IMR-90 (cell line): ENCODE measurements around the gene MBTPS1. TPM values are rescaled to one million over a fixed set of nuclear protein-coding genes. Genes with fewer than 3 reads are reported as not detected.

Source experiments
- ATAC-seq: fragments of 200-7000 bp; cut with Tn5 transposase; 2 replicates; pipeline ENCODE4 v1.9.1; 2020; ENCODE audit warnings: low read depth, mild to moderate bottlenecking, moderate library complexity
- BruUV-seq: library from RNA; stranded (reverse); fragments of 400-500 nt; replicated peaks from 2 replicates; lab custom pipeline; 2021; lab: Mats Ljungman, UMichigan
- CTCF ChIA-PET: fragments of 300-600 bp; formaldehyde crosslinking; extraction: SDS; loops from one replicate; lab custom pipeline; 2021; ENCODE audit warnings: antibody characterized with exemption; lab: Yijun Ruan, JAX
- POLR2A ChIA-PET: fragments of 300-600 bp; sonication (Branson Sonifier 250); formaldehyde crosslinking; loops from one replicate; lab custom pipeline; 2022; ENCODE audit warnings: antibody characterized with exemption; ENCODE audit not compliant: unreplicated experiment; lab: Charles Lee
- DNase-seq: peaks from one replicate; pipeline ENCODE4 v3.0.0; 2013
- H2AFZ ChIP-seq: replicated peaks from 2 replicates; pipeline ENCODE3; 2013; ENCODE audit warnings: low read length, mild to moderate bottlenecking; ENCODE audit not compliant: poor library complexity
- H2AK5ac ChIP-seq: 2 replicates; pipeline ENCODE4 v1.6.1; 2013; ENCODE audit warnings: low read depth, low read length, inconsistent platforms
- H2AK9ac ChIP-seq: replicated peaks from 2 replicates; pipeline ENCODE3; 2013; ENCODE audit warnings: mild to moderate bottlenecking, low read depth, low read length, moderate library complexity; ENCODE audit not compliant: poor library complexity
- H2BK120ac ChIP-seq: 2 replicates; pipeline ENCODE4 v1.6.1; 2013; ENCODE audit warnings: low read depth, low read length, inconsistent platforms
- H2BK15ac ChIP-seq: 3 replicates; pipeline ENCODE4 v1.6.1; 2013; ENCODE audit warnings: low read depth, low read length, inconsistent platforms
- H2BK20ac ChIP-seq: 2 replicates; pipeline ENCODE4 v1.6.1; 2013; ENCODE audit warnings: low read depth, mild to moderate bottlenecking, inconsistent platforms, low read length, moderate library complexity
- H2BK5ac ChIP-seq: 2 replicates; pipeline ENCODE4 v1.6.1; 2013; ENCODE audit warnings: mild to moderate bottlenecking, low read depth, low read length, inconsistent platforms; ENCODE audit not compliant: poor library complexity, severe bottlenecking
- H3K14ac ChIP-seq: replicated peaks from 2 replicates; pipeline ENCODE4 v1.6.1; 2013; ENCODE audit warnings: low read depth, low read length, inconsistent platforms
- H3K18ac ChIP-seq: 2 replicates; pipeline ENCODE4 v1.6.1; 2013; ENCODE audit warnings: low read depth, low read length, control low read depth
- H3K23ac ChIP-seq: 2 replicates; pipeline ENCODE4 v1.6.1; 2013; ENCODE audit warnings: low read depth, low read length, inconsistent platforms
- H3K27ac ChIP-seq: 2 replicates; pipeline ENCODE4 v1.5.1; 2013; ENCODE audit warnings: mild to moderate bottlenecking, control low read depth, low read length; ENCODE audit not compliant: insufficient read depth
- H3K27me3 ChIP-seq: 2 replicates; pipeline ENCODE4 v1.6.1; 2013; ENCODE audit warnings: low read length; ENCODE audit not compliant: control insufficient read depth, insufficient read depth
- H3K36me3 ChIP-seq: 2 replicates; pipeline ENCODE4 v1.6.1; 2013; ENCODE audit warnings: low read length, mixed read lengths; ENCODE audit not compliant: control insufficient read depth, insufficient read depth
- H3K4ac ChIP-seq: 2 replicates; pipeline ENCODE4 v1.6.1; 2013; ENCODE audit warnings: low read depth, low read length, inconsistent platforms
- H3K4me1 ChIP-seq: 2 replicates; pipeline ENCODE4 v1.6.1; 2013; ENCODE audit warnings: low read length, mixed read lengths; ENCODE audit not compliant: control insufficient read depth, insufficient read depth
- H3K4me2 ChIP-seq: 2 replicates; pipeline ENCODE4 v1.6.1; 2013; ENCODE audit warnings: low read depth, mild to moderate bottlenecking, control low read depth, low read length, moderate library complexity
- H3K4me3 ChIP-seq: 2 replicates; pipeline ENCODE4 v1.5.1; 2013; ENCODE audit warnings: low read depth, mild to moderate bottlenecking, control low read depth, low read length, moderate library complexity; ENCODE audit not compliant: insufficient read depth
- H3K56ac ChIP-seq: 2 replicates; pipeline ENCODE4 v1.6.1; 2013; ENCODE audit warnings: low read length, inconsistent platforms; ENCODE audit not compliant: insufficient read depth; ENCODE audit errors: extremely low read depth
- H3K79me1 ChIP-seq, 2 experiments: 2 replicates each; pipeline ENCODE4 v1.6.1; 2013; ENCODE audit warnings: low read length in 2 of 2, inconsistent platforms in 1 of 2, low read depth in 1 of 2
- H3K9ac ChIP-seq: 2 replicates; pipeline ENCODE4 v1.6.1; 2013; ENCODE audit warnings: low read depth, low read length, control low read depth
- H3K9me1 ChIP-seq: 2 replicates; pipeline ENCODE4 v1.6.1; 2013; ENCODE audit warnings: low read length, inconsistent platforms; ENCODE audit not compliant: insufficient read depth
- H3K9me3 ChIP-seq: 2 replicates; pipeline ENCODE4 v1.6.1; 2013; ENCODE audit warnings: low read length; ENCODE audit not compliant: control insufficient read depth, insufficient read depth
- H4K20me1 ChIP-seq: 2 replicates; pipeline ENCODE4 v1.6.1; 2013; ENCODE audit warnings: low read length, inconsistent platforms; ENCODE audit not compliant: insufficient read depth
- H4K5ac ChIP-seq: 2 replicates; pipeline ENCODE4 v1.6.1; 2013; ENCODE audit warnings: mild to moderate bottlenecking, low read depth, low read length, control low read depth
- H4K8ac ChIP-seq, 2 experiments: 2 replicates each; pipeline ENCODE4 v1.6.1; 2013; ENCODE audit warnings: low read depth in 2 of 2, low read length in 2 of 2, control low read depth in 1 of 2, inconsistent platforms in 1 of 2
- H4K91ac ChIP-seq: 2 replicates; pipeline ENCODE4 v1.6.1; 2013; ENCODE audit warnings: low read depth, low read length, inconsistent platforms; ENCODE audit not compliant: insufficient read depth
- BHLHE40 ChIP-seq: fragments of 150-350 bp; IDR thresholded peaks from 2 replicates; pipeline ENCODE4 v1.6.1; 2016; ENCODE audit warnings: mild to moderate bottlenecking, low read depth, low read length
- CHD1 ChIP-seq: IDR thresholded peaks from 2 replicates; pipeline ENCODE4 v1.6.1; 2012; ENCODE audit warnings: low read depth, low read length, improper control_type of control experiment
- CTCF ChIP-seq: conservative IDR thresholded peaks from 2 replicates; pipeline ENCODE4 v1.5.1; 2012; ENCODE audit warnings: mild to moderate bottlenecking, low read depth, low read length, improper control_type of control experiment
- ELK1 ChIP-seq: fragments of 150-350 bp; IDR thresholded peaks from 2 replicates; pipeline ENCODE4 v1.6.1; 2016; ENCODE audit warnings: low read depth, mild to moderate bottlenecking, low read length, moderate library complexity, borderline replicate concordance
- MAFK ChIP-seq: IDR thresholded peaks from 2 replicates; pipeline ENCODE4 v1.6.1; 2012; ENCODE audit warnings: low read depth, low read length, improper control_type of control experiment
- MXI1 ChIP-seq: IDR thresholded peaks from 2 replicates; pipeline ENCODE4 v1.6.1; 2012; ENCODE audit warnings: low read depth, mild to moderate bottlenecking, low read length, moderate library complexity, borderline replicate concordance
- NFE2L2 ChIP-seq: fragments of 150-350 bp; IDR thresholded peaks from 2 replicates; pipeline ENCODE4 v1.6.1; 2016; ENCODE audit warnings: low read depth, mild to moderate bottlenecking, low read length
- POLR2A ChIP-seq: IDR thresholded peaks from 2 replicates; pipeline ENCODE4 v1.6.1; 2012; ENCODE audit warnings: mild to moderate bottlenecking, low read depth, low read length
- RCOR1 ChIP-seq: IDR thresholded peaks from 2 replicates; pipeline ENCODE4 v1.6.1; 2012; ENCODE audit warnings: mild to moderate bottlenecking, low read length, improper control_type of control experiment; ENCODE audit not compliant: insufficient replicate concordance
- RFX5 ChIP-seq: IDR thresholded peaks from 2 replicates; pipeline ENCODE4 v1.8.0; 2012; ENCODE audit warnings: low read depth, mild to moderate bottlenecking, low read length, moderate library complexity
- SMC3 ChIP-seq: fragments of 150-350 bp; IDR thresholded peaks from 2 replicates; pipeline ENCODE4 v1.6.1; 2016; ENCODE audit warnings: low read depth, mild to moderate bottlenecking, antibody characterized with exemption, low read length, moderate library complexity
- WGBS, 2 experiments: methylation state at CpG; one replicate each; pipeline versions ENCODE4 v1.1.5 to v1.1.7; 2013; ENCODE audit warnings: missing lambda C conversion rate in 2 of 2; ENCODE audit not compliant: insufficient read length in 1 of 2; ENCODE audit errors: extremely low coverage in 2 of 2; 5-methylcytosine and 5-hydroxymethylcytosine counted together
- dilution Hi-C: fragments of 300-500 bp; cut with HindIII; formaldehyde crosslinking; loops from one replicate; pipeline ENCODE4 v1.14.3; 2018; ENCODE audit warnings: low sequenced_read_pairs; ENCODE audit not compliant: unreplicated experiment
- in situ Hi-C: fragments of 300-500 bp; cut with MboI; formaldehyde crosslinking; loops from 3 replicates; pipeline ENCODE4 v1.14.3; 2019; ENCODE audit warnings: low sequenced_read_pairs, inconsistent platforms, mixed read lengths
- intact Hi-C: fragments of 100-400 bp; cut with micrococcal nuclease; formaldehyde crosslinking; loops from 2 replicates; pipeline ENCODE4 v1.10.0; 2022
- polyA plus RNA-seq, 3 experiments: library from polyadenylated mRNA; depleted of rRNA; stranded (reverse); fragments of >200 nt; gene quantifications; 2 replicates each; pipeline ENCODE4 v1.2.3, GENCODE V29; 2012; ENCODE audit warnings: low replicate concordance in 1 of 3
- total RNA-seq: library from RNA; depleted of rRNA; stranded (reverse); fragments of >200 nt; gene quantifications from 2 replicates; pipeline ENCODE4 v1.2.3, GENCODE V29; 2012

MBTPS1 gene
- total and polyA plus RNA-seq, 2 of the 4 experiments (the other 2 are of a cell fraction) = 59.0 to 70.4 TPM

- Histone ChIP-seq H3K4me1 (no peaks in the 10 kb centered on the region), H3K4ac (no peak overlapping the region), H3K9me1 (no peaks in the 10 kb centered on the region), H4K8ac (no peak overlapping the region), H3K4me3 (no peak overlapping the region), H4K20me1 (0 out of 2 replicates have a peak, but pooled peaks cover 3% of the 10 kb centered on the region), H3K27me3 (no peaks in the 10 kb centered on the region), H2BK15ac (no peak overlapping the region), H2AK9ac (no peak overlapping the region), H2BK120ac (no peak overlapping the region), H3K4me2 (no peak overlapping the region), H2AFZ (no peak overlapping the region), H2BK5ac (no peak overlapping the region), H3K9ac (no peak overlapping the region), H3K36me3 (peaks cover 47% of the 10 kb centered on the region), H3K79me1 (no peaks in the 10 kb centered on the region; a peak in 1 of 4 replicates), H3K14ac (no peak overlapping the region), H2AK5ac (no peak overlapping the region), H2BK20ac (no peak overlapping the region), H3K9me3 (no peaks in the 10 kb centered on the region), H3K23ac (no peak overlapping the region), H3K56ac (no peak overlapping the region), H4K5ac (no peak overlapping the region), H3K27ac (no peak overlapping the region), H4K91ac (no peak overlapping the region), H3K18ac (no peak overlapping the region)
- no peak for DNase-seq
- intact Hi-C loops = no loop called here
- BruUV-seq = no TSS peak
- in situ Hi-C loops = no loop called here
- CTCF ChIA-PET = no interaction called here
- POLR2A ChIA-PET = no interaction called here
- dilution Hi-C loops = no loop called here
- no peak for TF ChIP-seq MAFK
- TF ChIP-seq SMC3 = no peak
- no peak for TF ChIP-seq POLR2A
- no peak for TF ChIP-seq CHD1
- TF ChIP-seq NFE2L2 = no peak
- no peak for TF ChIP-seq RCOR1
- no peak for TF ChIP-seq BHLHE40
- TF ChIP-seq MXI1 = no peak
- no peak for TF ChIP-seq CTCF
- TF ChIP-seq RFX5 = no peak
- no peak for TF ChIP-seq ELK1
- no CpG with 5 or more reads among the region's 13 CpGs for WGBS, 2 experiments
- no peak for ATAC-seq
Observed at GRCh38 chr16:84053237-84053636, 63.5 kb downstream of the MBTPS1 start.
